Nucleus accumbens (tissue), 56 donors: ENCODE results near the gene WNT16.
"Not testable (repeated sequence)": the region's sequence is repeated elsewhere in the genome, so short reads cannot be mapped to it uniquely, and the experiment has no call there.

Experiments
- DNase-seq, 56 donors: peaks; one replicate each; lab custom pipeline; 2025; lab: John Stamatoyannopoulos, UW

WNT16 gene, protein sequence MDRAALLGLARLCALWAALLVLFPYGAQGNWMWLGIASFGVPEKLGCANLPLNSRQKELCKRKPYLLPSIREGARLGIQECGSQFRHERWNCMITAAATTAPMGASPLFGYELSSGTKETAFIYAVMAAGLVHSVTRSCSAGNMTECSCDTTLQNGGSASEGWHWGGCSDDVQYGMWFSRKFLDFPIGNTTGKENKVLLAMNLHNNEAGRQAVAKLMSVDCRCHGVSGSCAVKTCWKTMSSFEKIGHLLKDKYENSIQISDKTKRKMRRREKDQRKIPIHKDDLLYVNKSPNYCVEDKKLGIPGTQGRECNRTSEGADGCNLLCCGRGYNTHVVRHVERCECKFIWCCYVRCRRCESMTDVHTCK

DNA sequence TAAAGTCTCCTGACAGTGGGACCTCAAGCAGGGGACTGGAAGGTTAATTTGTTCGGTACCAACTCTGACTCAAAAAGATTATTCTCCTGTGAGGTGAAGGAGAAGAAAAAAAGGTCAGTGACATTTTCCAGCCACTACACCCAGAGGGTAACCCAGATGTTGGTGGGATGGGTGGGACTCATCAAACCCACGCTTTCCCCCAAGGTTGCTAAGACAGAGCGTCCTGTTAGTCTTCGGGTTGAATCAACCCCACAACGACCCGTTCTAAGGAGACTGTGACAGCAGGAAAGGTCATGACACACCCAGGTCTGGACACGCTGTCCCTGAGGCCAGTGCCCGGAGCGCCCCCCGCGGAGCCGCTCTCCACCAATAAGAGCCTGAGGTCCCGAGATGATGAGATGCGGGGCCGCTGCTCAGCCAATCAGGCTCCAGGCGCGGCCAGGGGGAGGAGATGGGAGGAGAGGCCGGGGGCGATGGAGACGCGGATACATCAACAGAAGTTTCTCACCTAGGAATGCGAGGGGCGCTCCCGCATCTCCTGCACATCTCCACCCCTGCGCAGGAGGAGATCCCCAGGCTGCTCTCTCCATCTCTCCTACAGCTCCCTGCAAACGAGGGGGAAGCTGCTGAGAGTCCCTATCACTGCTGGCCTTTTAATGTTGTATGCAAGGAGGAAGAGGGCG, at the start of gene WNT16:
Gene WNT16, plus strand, starts transcription at position 493 of the 683 bp plus-strand sequence. CDS start 293 bp downstream, outside the sequence.
- DNase-seq, result peak in 7 of 56 donors; percentile 3 to 48 (median 11)

DNA sequence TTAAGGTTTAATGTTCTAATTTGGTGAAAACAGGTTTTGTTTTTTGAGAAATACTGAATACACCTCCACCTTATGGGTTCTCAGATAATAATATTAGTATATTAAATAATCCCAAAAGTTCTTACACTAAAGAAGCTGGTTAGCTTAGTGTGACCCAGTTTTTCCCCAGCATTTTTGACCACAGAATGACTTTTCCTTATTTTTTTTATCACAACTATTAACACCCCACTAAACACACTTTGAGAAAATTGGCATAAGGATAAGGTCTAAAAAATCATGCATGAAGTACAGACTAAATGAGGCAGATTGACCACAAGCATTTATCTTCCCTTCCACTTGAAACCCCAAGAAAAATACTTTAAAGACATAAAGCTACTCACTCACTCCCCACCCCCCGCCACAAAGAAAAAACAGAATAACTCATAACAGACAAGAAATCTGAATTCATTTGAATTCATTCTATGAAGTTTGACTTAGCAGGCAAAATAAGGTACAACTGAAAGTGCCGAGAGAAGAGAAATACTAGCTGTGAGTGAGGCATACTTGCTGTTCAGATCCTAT, 49.7 kb upstream of the WNT16 start:
- no peak for DNase-seq

DNA sequence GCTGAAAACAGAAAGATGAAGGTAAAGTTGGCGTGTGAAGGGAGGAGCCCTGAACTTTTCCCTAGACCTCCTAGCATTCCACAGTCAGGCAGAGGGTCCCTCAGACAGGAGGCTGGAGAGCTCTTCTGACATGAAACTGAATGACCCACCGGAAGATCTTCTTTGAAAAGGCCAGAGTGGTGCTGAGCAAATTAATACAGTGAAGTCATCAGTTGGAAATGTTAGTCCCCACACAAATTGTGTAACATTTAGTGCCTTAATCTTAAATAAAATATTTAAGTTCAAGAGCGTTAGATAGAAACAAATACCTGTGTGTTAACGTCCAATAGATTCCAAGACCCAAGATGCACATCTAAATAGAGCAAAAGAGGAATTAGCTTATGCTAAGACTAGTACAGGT, 49.0 kb upstream of the WNT16 start:
- no peak for DNase-seq

DNA sequence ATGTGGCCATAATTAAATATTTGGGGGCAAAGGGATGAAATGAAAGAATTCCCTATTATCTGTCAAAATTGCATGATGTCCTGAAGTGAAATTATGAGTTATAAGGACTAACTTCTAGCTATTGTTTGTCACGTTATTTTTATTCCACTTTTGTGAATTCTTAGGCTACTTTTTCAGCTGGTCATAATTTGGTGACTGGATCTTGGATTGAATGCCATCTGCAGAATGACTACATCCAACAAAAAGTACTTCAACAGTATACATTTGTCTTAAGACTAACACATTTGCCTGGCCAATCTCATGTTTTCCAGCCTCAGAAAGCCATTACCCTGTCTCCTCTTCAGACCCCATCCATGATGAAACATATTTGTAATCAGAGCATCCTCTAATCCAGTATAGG, 48.1 kb upstream of the WNT16 start:
- no peak for DNase-seq

DNA sequence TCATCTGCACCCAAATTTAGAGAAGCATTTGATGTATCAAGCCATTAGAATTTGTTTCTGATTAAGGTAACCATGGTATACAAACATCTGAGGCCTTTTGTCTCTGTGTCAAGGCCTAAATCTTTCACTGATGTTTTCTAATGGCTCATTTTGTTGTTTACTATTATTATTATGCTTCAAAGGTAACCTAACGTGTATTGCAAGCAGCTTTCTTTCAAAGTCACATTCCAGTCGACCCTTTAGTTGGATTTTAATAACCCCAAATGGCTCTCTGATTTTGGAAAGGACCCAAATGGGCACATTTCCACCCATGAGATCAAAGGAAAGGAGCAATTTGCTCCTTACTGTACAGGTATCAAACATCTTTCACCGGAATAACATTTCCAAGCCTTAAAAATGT, 46.7 kb upstream of the WNT16 start:
- no peak for DNase-seq

DNA sequence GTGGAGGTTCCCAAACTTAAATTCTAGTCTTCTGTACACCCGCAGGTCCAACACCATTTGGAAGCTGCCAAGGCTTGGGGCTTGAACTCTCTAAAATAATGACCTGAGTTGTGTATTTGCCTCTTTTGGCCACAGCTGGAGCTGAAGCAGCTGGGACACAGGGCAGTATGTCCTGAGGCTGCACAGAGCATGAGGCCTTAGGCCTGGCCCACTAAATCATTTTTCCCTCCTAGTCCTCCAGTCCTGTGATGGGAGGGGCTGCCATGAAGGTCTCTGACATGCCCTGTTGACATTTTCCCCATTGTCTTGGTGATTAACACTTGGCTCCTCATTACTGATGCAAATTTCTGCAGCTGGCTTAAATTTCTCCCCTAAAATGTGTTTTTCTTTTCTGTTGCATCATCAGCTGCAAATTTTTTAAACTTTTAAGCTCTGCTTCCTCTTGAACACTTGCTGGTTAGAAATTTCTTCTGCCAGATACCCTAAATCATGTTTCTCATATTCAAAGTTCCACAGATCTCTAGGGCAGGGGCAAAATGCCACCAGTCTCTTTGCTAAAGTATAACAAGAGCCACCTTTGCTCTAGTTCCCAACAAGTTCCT, 43.6 kb upstream of the WNT16 start:
- no peak for DNase-seq

DNA sequence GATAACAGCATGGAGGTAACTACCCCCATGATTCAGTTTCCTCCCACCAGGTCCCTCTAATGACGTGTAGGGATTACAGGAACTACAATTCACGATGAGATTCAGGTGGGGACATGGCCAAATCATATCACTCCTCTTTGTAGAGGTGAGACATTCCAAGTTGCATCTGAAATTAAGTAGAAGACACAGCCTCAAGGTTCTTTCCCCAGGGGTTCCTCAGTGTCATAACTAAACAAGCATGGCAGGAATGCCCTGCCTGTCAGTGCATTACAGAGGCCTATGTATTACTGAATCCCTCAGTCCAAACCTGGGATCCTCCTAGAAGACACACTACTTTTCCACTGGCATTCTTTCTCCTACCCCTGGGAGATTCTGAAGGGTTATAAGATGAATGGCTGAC, 42.6 kb upstream of the WNT16 start:
- no peak for DNase-seq

DNA sequence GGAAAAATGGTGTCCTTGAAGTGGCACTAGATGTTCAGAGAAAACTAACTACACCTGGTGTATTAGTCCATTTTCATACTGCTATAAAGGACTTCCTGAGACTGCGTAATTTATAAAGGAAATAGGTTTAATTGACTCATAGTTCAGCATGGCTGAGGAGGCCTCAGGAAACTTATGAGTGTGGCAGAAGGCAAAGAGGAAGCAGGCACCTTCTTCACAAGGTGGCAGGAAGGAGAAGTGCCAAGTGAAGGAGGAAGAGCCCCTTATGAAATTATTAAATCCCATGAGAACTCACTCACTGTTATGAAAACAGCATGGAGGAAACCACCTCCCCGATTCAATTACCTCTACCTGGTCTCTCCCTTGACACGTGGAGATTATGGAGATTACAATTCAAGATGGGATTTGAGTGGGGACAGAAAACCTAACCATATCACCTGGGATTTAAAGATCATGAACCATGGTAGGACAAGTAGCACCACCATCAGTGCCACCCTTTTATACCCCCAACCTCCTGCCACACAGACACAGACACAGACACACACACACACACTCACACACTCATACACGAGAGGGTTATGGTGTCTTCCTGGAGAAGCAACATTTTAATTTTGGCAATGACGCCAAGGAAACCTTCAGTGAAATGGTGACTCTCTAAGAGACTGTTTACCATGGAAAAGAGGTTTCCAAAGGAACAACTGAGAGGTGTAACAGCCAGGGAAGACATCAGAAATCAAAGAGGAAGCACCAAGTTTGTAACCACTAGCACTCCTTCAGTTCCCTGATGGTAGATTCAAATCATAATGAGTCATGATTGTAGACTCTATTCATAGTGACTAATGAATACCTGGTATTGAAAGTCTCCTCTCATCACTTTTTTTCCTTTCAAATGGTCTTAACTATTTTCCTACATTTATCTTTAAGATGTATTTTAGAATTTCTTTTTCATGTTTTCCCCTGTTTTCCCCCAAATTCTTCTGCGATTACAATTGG, 41.8 kb upstream of the WNT16 start:
- DNase-seq, result no peak

DNA sequence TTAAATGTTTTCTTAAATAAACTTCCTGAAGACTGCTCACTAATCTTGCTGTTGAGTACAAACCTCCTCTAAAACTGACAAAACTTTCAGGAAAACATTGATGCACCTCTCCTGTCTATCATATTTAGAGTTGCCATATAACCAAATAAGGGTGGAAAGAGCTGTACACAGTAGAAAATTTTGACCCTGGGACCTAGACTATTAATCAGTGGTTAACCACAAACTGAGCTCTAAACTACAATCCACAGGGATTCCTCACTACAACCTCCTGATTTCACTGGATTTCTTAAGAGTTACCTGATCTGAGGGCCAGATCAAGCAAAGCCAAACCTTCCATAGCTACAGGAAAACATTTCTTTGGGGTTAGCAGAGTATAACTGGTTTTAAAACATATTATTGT, 39.9 kb upstream of the WNT16 start:
- no peak for DNase-seq

DNA sequence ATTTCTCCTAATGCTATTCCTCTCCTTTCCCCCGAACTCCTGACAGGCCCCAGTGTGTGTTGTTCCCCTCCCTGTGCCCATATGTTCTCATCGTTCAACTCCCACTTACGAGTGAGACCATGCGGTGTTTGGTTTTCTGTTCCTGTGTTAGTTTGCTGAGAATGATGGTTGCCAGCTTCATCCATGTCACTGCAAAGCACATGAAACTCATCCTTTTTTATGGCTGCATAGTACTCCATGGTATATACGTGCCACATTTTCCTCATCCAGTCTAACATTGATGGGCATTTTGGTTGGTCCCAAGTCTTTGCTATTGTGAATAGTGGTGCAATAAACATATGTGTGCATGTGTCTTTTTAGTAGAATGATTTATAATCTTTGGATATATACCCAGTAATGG, 38.9 kb upstream of the WNT16 start:
- DNase-seq, result not testable (repeated sequence)

DNA sequence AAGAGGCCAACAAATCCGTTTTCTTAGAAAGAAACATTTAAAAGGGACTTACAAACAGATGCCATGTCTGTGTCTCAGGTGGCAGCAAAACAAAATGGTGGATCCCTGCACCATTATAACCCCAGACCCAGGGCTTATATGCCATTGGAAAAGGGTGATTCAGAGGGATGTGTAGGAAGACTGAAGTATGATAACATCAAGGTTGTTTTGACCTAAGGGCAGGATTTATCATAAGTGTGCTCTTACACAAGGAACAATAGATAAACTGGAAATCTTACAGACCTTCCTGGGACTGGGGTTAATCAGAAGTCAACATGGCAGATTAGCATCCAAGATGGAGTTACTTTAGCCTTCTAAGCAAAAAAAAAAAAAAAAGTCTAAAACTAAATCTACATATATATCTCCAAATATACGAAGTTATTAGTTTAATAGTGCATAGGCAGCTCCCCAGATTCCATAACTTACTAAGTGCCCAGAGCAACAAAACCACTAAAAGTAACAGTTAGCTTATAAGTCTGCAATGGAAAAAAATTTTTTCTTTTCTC, 34.3 kb upstream of the WNT16 start:
- DNase-seq, result no peak

DNA sequence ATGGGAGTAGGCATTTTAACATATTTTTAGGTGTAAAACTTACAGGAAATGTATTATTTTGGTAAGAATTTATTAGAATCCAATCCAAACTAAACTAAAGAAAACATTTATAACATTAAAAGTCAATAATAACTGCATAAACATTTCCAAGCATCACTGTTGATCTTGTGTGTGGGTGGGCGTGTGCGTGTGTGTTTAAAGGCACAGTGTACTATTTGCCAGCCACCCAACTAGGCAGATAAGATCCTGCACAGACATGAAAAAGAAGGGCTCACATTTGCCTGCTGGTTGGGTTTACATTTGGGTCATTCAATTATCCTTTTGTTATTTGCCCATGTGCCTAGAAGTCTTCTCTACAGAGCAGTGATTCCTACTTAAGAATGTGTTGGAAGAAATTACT, 31.0 kb upstream of the WNT16 start:
- no peak for DNase-seq

DNA sequence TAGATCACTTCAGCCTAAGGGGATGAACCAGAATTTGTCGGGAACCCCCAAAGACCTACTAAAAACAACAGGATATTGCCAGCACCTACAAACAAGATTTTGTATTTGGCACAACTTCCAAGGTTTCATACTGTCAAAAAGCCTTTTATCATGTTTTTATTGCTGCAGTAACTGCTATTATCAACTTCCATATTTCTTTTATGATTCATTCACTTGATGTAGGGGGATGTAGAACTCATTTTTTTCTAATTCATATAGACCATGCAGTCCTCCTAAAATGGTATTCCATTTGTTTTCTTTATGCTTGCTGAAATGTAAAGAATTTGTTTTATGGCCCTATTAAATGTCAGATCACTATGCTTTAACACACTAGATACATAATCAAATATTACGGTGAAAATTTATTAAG, 30.0 kb upstream of the WNT16 start:
- DNase-seq, result no peak

DNA sequence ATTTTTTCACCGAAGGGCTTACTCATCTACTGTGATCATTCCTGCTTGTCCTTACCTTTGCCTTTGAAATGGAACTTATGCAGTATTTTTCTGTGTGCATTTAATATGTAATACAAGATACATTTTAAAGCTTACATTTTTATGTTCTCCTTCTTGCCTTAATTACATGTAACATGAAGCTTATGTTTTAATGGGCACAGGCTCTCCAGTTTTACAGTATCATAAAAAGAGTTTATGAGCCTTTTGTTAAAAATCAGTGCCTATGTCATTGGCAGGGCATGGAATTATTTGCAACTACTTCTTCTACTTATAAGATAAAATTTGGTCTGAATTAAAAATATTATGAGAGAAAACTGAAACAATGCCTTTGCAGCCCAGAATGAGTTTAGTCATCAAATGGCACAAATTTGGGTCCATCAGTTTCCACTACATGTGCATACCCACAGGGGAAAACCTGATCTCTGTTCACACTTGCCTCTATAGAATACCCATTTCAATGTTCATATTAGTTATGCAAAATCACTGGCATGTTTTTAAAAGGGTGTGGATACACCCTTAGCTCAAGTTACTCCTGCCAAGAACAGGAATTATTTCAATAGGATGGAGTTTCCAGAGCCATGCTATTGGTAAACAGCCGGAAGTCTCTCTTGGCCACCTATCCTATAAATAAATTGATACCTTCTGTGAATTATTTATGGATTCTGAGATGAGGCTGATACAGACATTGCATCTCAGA, 27.9 kb upstream of the WNT16 start:
- no peak for DNase-seq

DNA sequence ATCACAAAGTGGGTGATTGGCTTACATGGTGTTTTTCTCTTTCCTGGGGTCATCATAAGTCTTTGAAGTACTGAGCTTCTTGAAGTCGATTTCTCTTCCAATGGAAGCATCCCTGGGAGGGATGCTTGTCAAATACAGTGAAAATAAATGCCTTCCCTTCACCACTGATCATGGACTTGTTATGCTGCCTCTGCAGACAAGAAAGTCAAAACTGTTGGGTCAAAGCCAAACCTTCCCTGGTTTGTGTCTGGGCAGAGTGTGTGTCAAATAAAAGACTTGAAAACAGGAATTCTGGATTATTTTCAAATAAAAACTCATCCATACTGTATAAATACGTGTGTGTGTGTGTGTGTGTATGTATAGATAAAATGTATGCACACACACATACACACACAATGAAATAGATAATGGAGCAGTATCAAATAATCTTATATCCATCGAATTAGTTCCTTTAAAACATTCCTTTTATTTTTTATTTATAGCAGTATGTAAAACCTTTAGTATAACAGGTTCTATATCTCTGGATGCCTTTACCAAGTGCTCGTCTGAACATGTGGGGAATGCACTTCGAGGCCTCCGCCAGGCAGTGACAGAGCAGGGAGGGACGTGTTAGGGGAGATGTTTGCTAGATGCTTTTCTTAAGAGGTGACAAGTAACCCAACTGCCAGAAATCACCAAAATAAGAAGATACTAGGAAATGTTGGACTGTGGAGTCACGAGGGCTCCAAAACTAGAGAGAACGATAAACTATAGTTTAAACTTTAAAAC, 27.2 kb upstream of the WNT16 start:
- DNase-seq, result no peak

DNA sequence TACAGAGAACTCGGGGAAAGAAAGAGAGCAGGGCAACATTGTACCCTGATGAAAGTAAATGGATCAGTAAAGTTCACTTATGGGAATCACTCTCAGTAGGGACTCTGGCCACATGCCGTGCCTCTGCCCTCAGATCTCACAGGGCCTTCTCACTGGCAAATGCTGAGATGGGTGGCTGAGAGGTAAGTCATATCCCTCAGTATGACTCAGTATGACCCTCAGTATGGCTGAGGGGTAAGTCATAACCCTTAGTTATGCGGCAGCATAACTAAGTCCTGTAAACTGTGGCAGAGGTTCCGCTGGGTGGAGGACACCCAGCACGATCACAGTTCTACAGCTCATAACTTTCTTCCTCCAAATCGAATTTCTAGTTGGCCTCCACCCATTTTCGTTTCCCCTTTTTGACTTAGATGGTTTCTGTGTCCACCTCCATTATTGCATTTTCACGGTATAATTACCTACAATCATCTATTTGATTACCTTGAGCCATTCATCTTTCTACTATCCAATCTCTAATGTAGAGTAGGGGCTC, 26.5 kb upstream of the WNT16 start:
- DNase-seq, result no peak

DNA sequence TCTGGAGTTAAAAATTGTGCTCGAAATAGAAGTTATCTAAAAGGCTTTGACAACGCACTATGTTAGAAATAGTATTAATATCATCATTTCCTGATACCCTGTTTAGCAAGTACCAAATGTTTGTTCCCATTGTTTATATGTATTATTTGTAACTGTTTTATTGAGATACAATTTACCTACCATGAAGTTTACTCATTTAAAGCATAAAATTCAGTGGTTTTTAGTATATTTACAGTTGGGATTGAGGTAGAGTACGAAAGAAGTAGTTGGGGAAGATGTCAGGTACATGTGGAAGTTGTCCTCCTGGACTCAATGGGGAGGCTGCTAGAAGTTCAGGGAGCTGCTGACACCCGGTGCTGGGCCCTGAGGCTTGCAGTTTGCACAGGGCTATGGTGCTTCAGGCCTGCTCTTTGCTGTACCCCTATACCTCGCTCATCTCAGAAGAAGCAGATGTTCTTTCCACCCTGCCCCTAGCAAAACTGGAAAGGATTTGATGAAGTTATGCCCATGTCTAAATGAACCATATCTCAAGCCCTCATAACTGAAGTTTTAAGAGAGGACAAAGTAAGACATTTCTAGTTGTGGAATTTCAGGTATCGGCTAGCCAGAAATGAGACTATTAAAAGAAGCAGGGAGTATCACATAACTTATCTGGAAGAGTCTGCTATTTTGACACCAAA, 25.2 kb upstream of the WNT16 start:
- no peak for DNase-seq
